Measurements from ENCODE around the gene PCDH18. TPM values are rescaled to one million over a fixed set of nuclear protein-coding genes. Genes with fewer than 3 reads are reported as not detected.
"Not testable (repeated sequence)": the region's sequence is repeated elsewhere in the genome, so short reads cannot be mapped to it uniquely, and the experiment has no call there.

PCDH18 gene
- total RNA-seq, 4 donors from 2014 or later, result 6.3 to 46.2 (median 11.1) TPM

GRCh38 chr4:137509855-137510282 lies 22.4 kb downstream of the PCDH18 start:
- no peaks in the 10 kb centered on the region for H3K36me3 ChIP-seq
- no peaks in the 10 kb centered on the region for H3K27me3 ChIP-seq
- no peaks in the 10 kb centered on the region for H3K4me1 ChIP-seq
- DNase-seq, result no peak
- no peak for TF ChIP-seq POLR2A (IDR thresholded peaks at IDR 0.05)
- no peak for TF ChIP-seq CTCF (IDR thresholded peaks at IDR 0.05)
- H3K9me3 ChIP-seq, result no peaks in the 10 kb centered on the region
- H3K4me3 ChIP-seq, result no peak overlapping the region
- H3K27ac ChIP-seq, result no peak overlapping the region

GRCh38 chr4:137502339-137503129 lies 29.8 kb downstream of the PCDH18 start:
- no peaks in the 10 kb centered on the region for H3K27me3 ChIP-seq
- H3K4me3 ChIP-seq, result no peak overlapping the region
- H3K36me3 ChIP-seq, result no peaks in the 10 kb centered on the region
- no peaks in the 10 kb centered on the region for H3K9me3 ChIP-seq
- H3K4me1 ChIP-seq, result no peaks in the 10 kb centered on the region
- TF ChIP-seq CTCF (IDR thresholded peaks at IDR 0.05), result no peak
- no peak for TF ChIP-seq POLR2A (IDR thresholded peaks at IDR 0.05)
- DNase-seq, result no peak
- H3K27ac ChIP-seq, result no peak overlapping the region

- not testable (repeated sequence) for H3K27ac ChIP-seq, H3K4me3 ChIP-seq, H3K9me3 ChIP-seq, H3K27me3 ChIP-seq, H3K36me3 ChIP-seq, DNase-seq, H3K4me1 ChIP-seq
Observed at GRCh38 chr4:137496267-137496666, 36.0 kb downstream of the PCDH18 start.

- no peaks in the 10 kb centered on the region for H3K27me3 ChIP-seq
- no peaks in the 10 kb centered on the region for H3K36me3 ChIP-seq
- H3K9me3 ChIP-seq, result no peaks in the 10 kb centered on the region
- TF ChIP-seq CTCF (IDR thresholded peaks at IDR 0.05), result no peak
- TF ChIP-seq POLR2A (IDR thresholded peaks at IDR 0.05), result no peak
- H3K27ac ChIP-seq, result no peak overlapping the region
- DNase-seq, result no peak
- H3K4me1 ChIP-seq, result no peaks in the 10 kb centered on the region
- no peak overlapping the region for H3K4me3 ChIP-seq
Observed at GRCh38 chr4:137495578-137495977, 36.7 kb downstream of the PCDH18 start.

GRCh38 chr4:137483313-137483959 lies 48.9 kb downstream of the PCDH18 start:
- not testable (repeated sequence) for H3K4me3 ChIP-seq, H3K9me3 ChIP-seq, H3K4me1 ChIP-seq, H3K27ac ChIP-seq, H3K27me3 ChIP-seq, DNase-seq, H3K36me3 ChIP-seq

- not testable (repeated sequence) for DNase-seq, H3K27ac ChIP-seq, H3K27me3 ChIP-seq, H3K36me3 ChIP-seq, H3K9me3 ChIP-seq, H3K4me1 ChIP-seq, H3K4me3 ChIP-seq
Observed at GRCh38 chr4:137479657-137480056, 52.6 kb downstream of the PCDH18 start.

GRCh38 chr4:137476345-137476744 lies 55.9 kb downstream of the PCDH18 start:
- H3K27ac ChIP-seq, result no peak overlapping the region
- no peaks in the 10 kb centered on the region for H3K36me3 ChIP-seq
- H3K27me3 ChIP-seq, result no peaks in the 10 kb centered on the region
- H3K9me3 ChIP-seq, result no peaks in the 10 kb centered on the region
- no peak overlapping the region for H3K4me3 ChIP-seq
- peaks cover 0 to 4% (median 0%) of the 10 kb centered on the region in 4 donors for H3K4me1 ChIP-seq
- no peak for TF ChIP-seq POLR2A (IDR thresholded peaks at IDR 0.05)
- TF ChIP-seq CTCF (IDR thresholded peaks at IDR 0.05), result no peak
- no peak for DNase-seq
